Smooth muscle cell (in vitro differentiated cells): ENCODE data around the gene PHLDB3. TPM values are rescaled to one million over a fixed set of nuclear protein-coding genes. Genes with fewer than 3 reads are reported as not detected.

Experiments used
- DNase-seq: peaks from one replicate; lab custom pipeline; 2025; ENCODE audit not compliant: unreplicated experiment; lab: John Stamatoyannopoulos, UW
- H2AFZ ChIP-seq: fragments of 200-600 bp; sonication (generic); 2 replicates; pipeline ENCODE4 v1.6.0; 2016; ENCODE audit warnings: antibody characterized with exemption, low read depth, mild to moderate bottlenecking
- H3F3A ChIP-seq: fragments of 200-600 bp; sonication (generic); 2 replicates; pipeline ENCODE4 v1.6.0; 2017; ENCODE audit warnings: antibody characterized with exemption, low read depth
- H3K27ac ChIP-seq: fragments of 200-600 bp; sonication (generic); 2 replicates; pipeline ENCODE4 v1.5.1; 2016; ENCODE audit warnings: low read depth, mild to moderate bottlenecking
- H3K27me3 ChIP-seq: fragments of 200-600 bp; sonication (generic); 2 replicates; pipeline ENCODE4 v1.6.1; 2016; ENCODE audit warnings: low read depth, mild to moderate bottlenecking
- H3K36me3 ChIP-seq: fragments of 200-600 bp; sonication (generic); 2 replicates; pipeline ENCODE4 v1.5.1; 2016; ENCODE audit warnings: low read depth
- H3K4me1 ChIP-seq: fragments of 200-600 bp; sonication (generic); 2 replicates; pipeline ENCODE4 v1.5.1; 2016; ENCODE audit warnings: low read depth
- H3K4me2 ChIP-seq: fragments of 200-600 bp; sonication (generic); 2 replicates; pipeline ENCODE4 v1.6.0; 2016; ENCODE audit warnings: mild to moderate bottlenecking
- H3K4me3 ChIP-seq: fragments of 200-600 bp; sonication (generic); 2 replicates; pipeline ENCODE4 v1.5.1; 2016; ENCODE audit warnings: mild to moderate bottlenecking
- H3K79me2 ChIP-seq: fragments of 200-600 bp; sonication (generic); 2 replicates; pipeline ENCODE4 v1.6.0; 2016; ENCODE audit warnings: low read depth, mild to moderate bottlenecking
- H3K9ac ChIP-seq: fragments of 200-600 bp; sonication (generic); 2 replicates; pipeline ENCODE4 v1.6.0; 2016; ENCODE audit warnings: low read depth
- H3K9me3 ChIP-seq: fragments of 200-600 bp; sonication (generic); replicated peaks from 2 replicates; pipeline ENCODE4 v1.5.1; 2016; ENCODE audit warnings: low read depth
- H4K20me1 ChIP-seq: fragments of 200-600 bp; sonication (generic); 2 replicates; pipeline ENCODE4 v1.6.0; 2016; ENCODE audit warnings: low read depth
- WGBS: methylation state at CpG from one replicate; pipeline ENCODE4 v1.1.7; 2016; ENCODE audit warnings: low lambda C conversion rate; 5-methylcytosine and 5-hydroxymethylcytosine counted together
- polyA plus RNA-seq: library from polyadenylated mRNA; unstranded; fragments of >200 nt; fragmentation: Nextera tagmentation; extraction: Ambion mirVana; gene quantifications from 2 replicates; pipeline ENCODE4 v1.2.1, GENCODE V29; 2016
- total RNA-seq: library from RNA; depleted of rRNA; stranded (reverse); fragments of >200 nt; gene quantifications from 2 replicates; pipeline ENCODE4 v1.2.3, GENCODE V29; 2014
- TF ChIP-seq, protein P1 (sequence below): fragments of 200-600 bp; sonication (generic); IDR thresholded peaks from 2 replicates; pipeline ENCODE4 v1.5.1; 2017; ENCODE audit warnings: borderline replicate concordance, mild to moderate bottlenecking, antibody characterized with exemption; ENCODE audit not compliant: insufficient read depth, poor library complexity, severe bottlenecking

PHLDB3 gene
- total and polyA plus RNA-seq, 2 experiments from 2014 or later: 7.2 to 8.6 TPM

DNA sequence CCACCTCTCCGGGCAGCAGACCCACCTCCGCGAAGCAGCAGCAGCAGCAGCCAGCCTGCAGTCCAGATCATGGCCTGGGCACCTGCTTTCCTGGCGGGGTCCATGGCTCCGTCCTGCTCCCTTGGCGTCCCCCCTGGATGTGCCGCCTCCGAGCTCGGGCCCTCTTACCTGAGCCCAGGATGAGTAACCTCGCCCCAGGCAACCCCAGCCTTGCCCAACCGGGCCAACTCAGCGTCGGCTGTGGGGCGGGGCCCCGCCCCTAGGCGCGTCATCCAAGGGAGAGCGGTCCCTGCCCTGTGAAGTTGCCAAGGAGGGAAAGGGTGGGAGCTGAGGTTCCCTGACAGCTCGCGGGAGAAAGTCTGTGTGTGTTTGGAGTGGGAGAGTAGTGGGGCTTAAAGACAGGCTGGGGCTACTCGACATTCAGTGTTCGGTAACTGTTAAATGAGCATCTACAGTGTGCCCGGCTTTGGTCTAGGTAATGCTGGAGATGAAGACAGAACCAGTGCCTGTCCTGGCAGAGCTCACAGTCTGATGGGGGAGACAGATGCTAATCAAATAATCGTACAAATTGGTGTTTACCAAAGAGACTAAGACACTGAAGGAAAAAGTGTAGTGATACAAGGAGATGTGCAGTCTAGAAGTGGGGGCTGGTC is 39.0 kb downstream of the PHLDB3 start, which contains the start of gene LYPD3:
TSS of gene LYPD3 (minus strand) at position 141 of the 653 bp plus-strand sequence. CDS start at position 104, 37 bp downstream.
- Histone ChIP-seq H3K79me2 (no peaks in the 10 kb centered on the region), H2AFZ (no peak within 1 kb of the TSS), H3K9me3 (no peaks in the 10 kb centered on the region), H3K4me2 (peak within 1 kb of the TSS; percentile 88), H3K27ac (peak within 1 kb of the TSS; percentile 38), H3K9ac (peak within 1 kb of the TSS; percentile 39), H4K20me1 (no peaks in the 10 kb centered on the region), H3K4me3 (peak within 1 kb of the TSS; percentile 71), H3K4me1 (peaks cover 4% of the 10 kb centered on the region), H3K36me3 (no peaks in the 10 kb centered on the region), H3K27me3 (no peaks in the 10 kb centered on the region), H3F3A (no peaks in the 10 kb centered on the region)
- WGBS: 25% methylated on average over 24 of the region's 24 CpGs
- DNase-seq: no peak
- TF ChIP-seq, protein P1, sequence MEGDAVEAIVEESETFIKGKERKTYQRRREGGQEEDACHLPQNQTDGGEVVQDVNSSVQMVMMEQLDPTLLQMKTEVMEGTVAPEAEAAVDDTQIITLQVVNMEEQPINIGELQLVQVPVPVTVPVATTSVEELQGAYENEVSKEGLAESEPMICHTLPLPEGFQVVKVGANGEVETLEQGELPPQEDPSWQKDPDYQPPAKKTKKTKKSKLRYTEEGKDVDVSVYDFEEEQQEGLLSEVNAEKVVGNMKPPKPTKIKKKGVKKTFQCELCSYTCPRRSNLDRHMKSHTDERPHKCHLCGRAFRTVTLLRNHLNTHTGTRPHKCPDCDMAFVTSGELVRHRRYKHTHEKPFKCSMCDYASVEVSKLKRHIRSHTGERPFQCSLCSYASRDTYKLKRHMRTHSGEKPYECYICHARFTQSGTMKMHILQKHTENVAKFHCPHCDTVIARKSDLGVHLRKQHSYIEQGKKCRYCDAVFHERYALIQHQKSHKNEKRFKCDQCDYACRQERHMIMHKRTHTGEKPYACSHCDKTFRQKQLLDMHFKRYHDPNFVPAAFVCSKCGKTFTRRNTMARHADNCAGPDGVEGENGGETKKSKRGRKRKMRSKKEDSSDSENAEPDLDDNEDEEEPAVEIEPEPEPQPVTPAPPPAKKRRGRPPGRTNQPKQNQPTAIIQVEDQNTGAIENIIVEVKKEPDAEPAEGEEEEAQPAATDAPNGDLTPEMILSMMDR: no peak

DNA sequence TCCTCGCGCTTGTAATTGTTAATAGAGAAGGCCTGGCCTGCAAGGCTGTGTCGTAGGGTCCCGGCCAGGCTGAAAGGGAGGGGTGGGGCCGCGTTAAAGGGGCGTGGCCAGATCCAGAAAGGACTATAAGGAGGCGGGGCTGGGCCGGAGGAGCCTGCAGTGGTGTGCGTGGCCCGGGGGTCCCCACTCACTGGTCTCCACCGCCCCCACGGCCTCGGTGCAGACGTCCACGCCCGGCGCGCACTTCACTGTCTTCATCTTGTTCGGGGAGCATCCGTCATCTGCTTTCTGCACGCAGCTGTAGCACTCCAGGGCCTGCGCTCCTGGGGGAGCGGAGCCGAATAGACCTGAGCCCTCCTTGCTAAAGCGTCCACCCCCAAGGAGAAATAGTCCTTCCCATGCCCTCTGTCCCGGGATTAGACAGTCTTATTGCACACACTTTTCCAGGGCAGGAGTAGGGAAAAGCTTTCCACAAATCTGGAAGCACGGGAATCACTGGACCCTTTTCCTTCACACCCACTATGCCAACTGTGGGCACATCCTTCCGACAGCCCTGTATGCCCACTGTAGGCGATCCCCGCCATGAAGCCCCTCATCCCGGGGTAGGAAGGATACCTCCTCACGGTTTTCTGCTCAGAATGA is 40.3 kb downstream of the PHLDB3 start:
- Histone ChIP-seq H3F3A (no peaks in the 10 kb centered on the region), H4K20me1 (no peaks in the 10 kb centered on the region), H3K27ac (peak overlapping the region; percentile 21), H3K9me3 (no peaks in the 10 kb centered on the region), H3K79me2 (no peaks in the 10 kb centered on the region), H3K4me2 (peak overlapping the region; percentile 88), H3K4me1 (peaks cover 4% of the 10 kb centered on the region), H3K4me3 (peak overlapping the region; percentile 71), H2AFZ (peak overlapping the region; percentile 45), H3K36me3 (no peaks in the 10 kb centered on the region), H3K9ac (no peak overlapping the region), H3K27me3 (no peaks in the 10 kb centered on the region)
- DNase-seq: peak; percentile 80
- TF ChIP-seq, protein P1: no peak
- WGBS: 20% methylated on average over 32 of the region's 33 CpGs

DNA sequence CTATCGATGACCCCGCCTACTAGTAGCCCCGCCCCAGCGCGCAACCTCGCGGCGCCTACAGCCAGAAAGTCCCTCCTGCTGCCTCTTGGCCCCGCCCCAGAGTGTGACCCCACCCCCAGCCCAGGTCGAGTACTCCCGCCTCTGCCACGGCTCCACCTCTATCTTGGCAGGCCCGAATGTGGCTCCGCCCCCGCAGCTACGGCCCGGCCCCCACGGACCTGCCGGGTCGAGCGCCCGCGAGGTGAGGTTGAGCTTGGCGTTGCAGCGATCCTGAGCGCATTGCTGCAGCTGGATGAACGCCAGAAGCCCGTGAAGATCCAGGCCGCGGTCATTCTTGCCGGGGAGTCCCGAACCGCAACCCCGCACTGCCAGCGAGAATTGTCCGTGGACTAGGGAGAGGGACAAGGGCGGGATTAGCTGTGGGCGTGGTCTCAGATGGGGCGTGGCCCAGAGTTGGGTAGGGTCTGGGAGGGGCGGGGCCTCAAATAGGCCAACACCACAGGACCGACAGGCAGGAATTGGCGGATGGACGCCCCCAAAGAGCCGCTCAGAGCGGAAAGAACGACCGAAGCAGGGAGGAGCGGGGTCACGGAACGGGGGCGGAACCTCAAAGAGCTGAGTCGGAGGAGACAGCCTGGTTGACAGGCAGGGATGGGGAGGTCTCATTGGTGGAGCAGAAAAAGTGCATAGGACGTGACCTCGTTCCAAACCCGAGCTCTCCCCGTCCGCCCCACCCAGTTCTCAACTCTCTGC is 41.0 kb downstream of the PHLDB3 start:
- Histone ChIP-seq H3K4me2 (peak overlapping the region; percentile 88), H2AFZ (peak overlapping the region; percentile 45), H3K79me2 (no peaks in the 10 kb centered on the region), H3K27ac (peak overlapping the region; percentile 21), H3K36me3 (no peaks in the 10 kb centered on the region), H3K27me3 (no peaks in the 10 kb centered on the region), H4K20me1 (no peaks in the 10 kb centered on the region), H3K4me1 (peaks cover 4% of the 10 kb centered on the region), H3F3A (no peaks in the 10 kb centered on the region), H3K9ac (no peak overlapping the region), H3K9me3 (no peaks in the 10 kb centered on the region), H3K4me3 (peak overlapping the region; percentile 71)
- DNase-seq: peak; percentile 98
- under 1% methylated on average over 57 of the region's 57 CpGs for WGBS
- TF ChIP-seq, protein P1: no peak
